Activated CD4-positive, CD25-positive, alpha-beta regulatory T cell treated with anti-CD3 and anti-CD28 coated beads, Interleukin-2, amount 50 U/mL, for 24 hours (primary cell): ENCODE results near the gene EPB41L5.
"Not testable (repeated sequence)": the region's sequence is repeated elsewhere in the genome, so short reads cannot be mapped to it uniquely, and the experiment has no call there.

Experiments used
- ATAC-seq, 2 donors: fragments of 150-1000 bp; cut with Tn5 transposase; one replicate each; pipeline ENCODE4 v1.10.0; 2021; ENCODE audit warnings: mild to moderate bottlenecking in 1 of 2, moderate library complexity in 1 of 2

The EPB41L5 gene

GRCh38 chr2:120029672-120030640 lies 17.1 kb downstream of the EPB41L5 start:
- no peak for ATAC-seq

- no peak for ATAC-seq
These were observed 19.4 kb downstream of the EPB41L5 start for GRCh38 chr2:120032297-120032696.

DNA sequence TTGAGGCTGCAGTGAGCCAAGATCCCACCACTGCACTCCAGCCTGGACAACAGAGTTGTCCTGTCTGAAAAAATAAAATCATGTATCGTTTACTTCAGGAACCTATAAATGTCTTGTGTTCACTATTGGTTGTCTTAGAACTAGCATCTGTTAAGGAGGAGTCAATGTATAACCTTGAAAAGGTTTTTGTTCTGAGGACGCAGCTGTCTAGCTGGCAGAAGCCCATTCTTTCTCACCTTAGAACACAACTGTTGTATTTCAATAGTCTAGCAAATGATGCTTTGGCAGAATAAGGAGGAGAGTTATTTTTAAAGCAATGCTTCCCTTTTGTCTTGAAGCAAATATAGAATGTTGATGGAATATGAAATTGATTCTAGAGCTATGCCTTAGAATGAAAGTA lies 21.1 kb downstream of the EPB41L5 start:
- no peak for ATAC-seq

GRCh38 chr2:120034621-120035020 lies 21.7 kb downstream of the EPB41L5 start:
- no peak for ATAC-seq

DNA sequence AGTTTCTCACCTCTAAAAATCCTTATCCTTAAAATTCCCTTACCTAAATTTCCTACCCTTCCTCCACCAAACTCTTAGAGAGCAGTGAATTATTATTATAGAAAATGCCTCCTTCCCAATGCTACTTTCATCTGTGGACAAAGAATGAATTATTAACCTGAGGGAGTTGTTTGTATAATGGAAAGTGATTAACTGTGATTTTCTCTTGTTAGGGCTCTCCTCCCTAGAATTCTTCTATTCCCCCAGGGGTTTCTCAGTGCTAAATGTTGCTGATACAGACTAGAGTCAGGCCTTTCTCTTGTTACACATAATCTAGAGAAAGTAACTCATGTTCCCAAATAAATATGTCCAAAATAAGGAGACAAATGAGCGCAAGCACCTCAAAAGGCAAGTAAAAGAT lies 23.3 kb downstream of the EPB41L5 start:
- ATAC-seq: no peak

- no peak for ATAC-seq
These were observed 25.2 kb downstream of the EPB41L5 start for GRCh38 chr2:120037995-120038541.

DNA sequence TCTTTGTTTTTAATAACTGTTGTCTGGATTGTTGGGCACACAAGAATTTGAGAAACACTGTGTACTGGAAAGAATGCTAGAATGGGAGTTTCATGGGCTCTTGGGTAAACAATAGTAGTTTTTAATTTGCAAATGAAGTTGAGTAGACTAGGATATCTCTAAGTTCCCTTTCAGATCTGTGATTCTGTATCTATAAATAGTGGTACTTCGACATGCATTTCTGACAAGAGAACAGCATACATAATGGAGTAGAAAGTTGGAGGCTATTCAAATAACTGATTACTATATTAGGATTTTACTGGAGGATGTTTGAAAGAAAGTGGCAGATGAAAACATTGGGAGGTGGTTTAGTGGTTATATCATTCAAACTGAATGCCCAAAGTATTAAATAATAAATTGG lies 29.5 kb downstream of the EPB41L5 start:
- no peak for ATAC-seq

DNA sequence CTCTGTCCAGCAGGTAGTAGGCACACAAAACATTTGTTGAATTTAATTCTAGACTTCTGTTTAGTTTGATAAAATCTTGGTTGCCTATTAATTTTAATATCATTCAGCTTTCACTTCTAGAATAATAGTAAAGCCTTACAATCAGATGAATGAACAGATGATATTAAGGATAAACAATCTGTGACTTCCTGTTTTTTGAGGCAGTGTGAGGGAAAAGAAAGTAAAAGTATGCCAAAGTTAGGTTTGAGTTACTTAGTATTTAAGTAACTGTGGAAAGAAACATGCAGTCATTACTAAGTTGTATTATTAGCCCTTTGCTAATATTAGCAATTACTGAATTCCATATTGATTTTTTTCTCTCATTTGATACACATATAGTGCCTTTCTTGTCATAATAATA lies 31.5 kb downstream of the EPB41L5 start:
- no peak for ATAC-seq

DNA sequence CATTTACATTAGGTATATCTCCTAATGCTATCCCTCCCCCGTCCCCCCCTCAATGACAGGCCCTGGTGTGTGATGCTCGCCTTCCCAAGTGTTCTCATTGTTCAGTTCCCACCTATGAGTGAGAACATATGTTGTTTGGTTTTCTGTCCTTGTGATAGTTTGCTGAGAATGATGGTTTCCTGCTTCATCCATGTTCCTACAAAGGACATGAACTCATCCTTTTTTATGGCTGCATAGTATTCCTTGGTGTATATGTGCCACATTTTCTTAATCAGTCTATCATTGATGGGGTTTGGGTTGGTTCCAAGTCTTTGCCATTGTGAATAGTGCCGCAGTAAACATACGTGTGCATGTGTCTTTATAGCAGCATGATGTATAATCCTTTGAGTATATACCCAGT lies 32.9 kb downstream of the EPB41L5 start:
- not testable (repeated sequence) for ATAC-seq

DNA sequence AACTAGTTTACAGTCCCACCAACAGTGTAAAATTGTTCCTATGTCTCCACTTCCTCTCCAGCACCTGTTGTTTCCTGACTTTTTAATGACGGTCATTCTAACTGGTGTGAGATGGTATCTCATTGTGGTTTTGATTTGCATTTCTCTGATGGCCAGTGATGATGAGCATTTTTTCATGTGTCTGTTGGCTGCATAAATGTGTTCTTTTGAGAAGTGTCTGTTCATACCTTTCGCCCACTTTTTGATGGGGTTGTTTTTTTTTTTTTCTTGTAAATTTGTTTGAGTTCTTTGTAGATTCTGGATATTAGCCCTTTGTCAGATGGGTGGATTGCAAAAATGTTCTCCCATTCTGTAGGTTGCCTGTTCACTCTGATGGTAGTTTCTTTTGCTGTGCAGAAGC lies 33.4 kb downstream of the EPB41L5 start:
- ATAC-seq: not testable (repeated sequence)

- ATAC-seq: no peak
These were observed 39.7 kb downstream of the EPB41L5 start for GRCh38 chr2:120052597-120052996.

DNA sequence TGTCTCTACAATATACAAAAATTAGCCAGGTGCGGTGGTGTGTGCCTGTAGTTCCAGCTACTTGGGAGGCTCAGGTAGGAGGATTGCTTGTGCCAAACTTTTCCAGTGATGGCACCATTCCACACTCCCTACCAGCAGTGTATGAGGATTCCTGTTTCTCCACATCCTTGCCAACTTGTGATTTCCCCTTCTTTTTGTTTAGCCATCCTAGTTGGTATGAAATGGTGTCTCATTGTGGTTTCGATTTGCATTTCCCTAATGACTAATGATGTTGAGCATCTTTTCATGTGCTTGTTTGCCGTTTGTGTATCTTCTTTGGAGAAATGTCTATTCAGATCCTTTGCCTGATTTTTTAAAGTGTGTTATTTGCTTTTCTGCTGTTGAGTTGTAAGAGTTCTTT lies 41.0 kb downstream of the EPB41L5 start:
- no peak for ATAC-seq

DNA sequence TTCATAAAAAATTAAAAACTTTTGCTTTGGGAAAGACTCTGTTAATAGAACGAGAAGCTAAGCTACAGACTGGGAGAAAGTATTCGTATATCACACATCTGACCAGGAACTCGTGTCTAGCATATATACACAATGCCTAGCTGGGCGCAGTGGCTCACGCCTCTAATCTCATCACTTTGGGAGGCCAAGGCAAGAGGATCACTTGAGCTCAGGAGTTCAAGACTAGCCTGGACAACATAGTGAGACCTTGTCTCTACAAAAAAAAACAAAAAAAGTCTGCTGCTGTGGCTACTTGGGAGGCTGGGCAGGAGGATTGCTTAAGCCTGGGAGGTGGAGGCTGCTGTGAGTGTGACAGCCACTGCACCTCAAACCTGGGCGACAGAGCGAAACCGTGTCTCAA lies 46.6 kb downstream of the EPB41L5 start:
- no peak for ATAC-seq

GRCh38 chr2:120060088-120060623 lies 47.3 kb downstream of the EPB41L5 start:
- ATAC-seq: no peak

DNA sequence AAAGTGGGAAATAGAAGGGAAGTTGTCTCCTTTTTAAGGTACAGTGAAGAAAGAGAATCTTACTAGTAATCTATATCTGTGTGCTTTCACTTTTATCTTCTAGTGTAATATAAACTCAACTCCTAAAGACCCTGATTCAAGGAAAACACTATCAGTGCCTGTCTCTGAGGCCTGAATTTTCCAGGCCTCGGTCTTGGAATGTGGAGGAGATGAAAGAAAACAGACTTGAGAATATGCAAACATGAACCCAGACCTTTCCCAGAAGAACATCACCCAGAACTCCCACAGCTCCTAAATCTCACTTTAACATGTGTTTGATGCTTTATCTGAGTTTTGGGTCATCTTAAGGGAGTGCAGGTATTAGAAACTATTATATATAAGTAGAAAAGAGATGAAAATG lies 51.8 kb downstream of the EPB41L5 start:
- no peak for ATAC-seq

DNA sequence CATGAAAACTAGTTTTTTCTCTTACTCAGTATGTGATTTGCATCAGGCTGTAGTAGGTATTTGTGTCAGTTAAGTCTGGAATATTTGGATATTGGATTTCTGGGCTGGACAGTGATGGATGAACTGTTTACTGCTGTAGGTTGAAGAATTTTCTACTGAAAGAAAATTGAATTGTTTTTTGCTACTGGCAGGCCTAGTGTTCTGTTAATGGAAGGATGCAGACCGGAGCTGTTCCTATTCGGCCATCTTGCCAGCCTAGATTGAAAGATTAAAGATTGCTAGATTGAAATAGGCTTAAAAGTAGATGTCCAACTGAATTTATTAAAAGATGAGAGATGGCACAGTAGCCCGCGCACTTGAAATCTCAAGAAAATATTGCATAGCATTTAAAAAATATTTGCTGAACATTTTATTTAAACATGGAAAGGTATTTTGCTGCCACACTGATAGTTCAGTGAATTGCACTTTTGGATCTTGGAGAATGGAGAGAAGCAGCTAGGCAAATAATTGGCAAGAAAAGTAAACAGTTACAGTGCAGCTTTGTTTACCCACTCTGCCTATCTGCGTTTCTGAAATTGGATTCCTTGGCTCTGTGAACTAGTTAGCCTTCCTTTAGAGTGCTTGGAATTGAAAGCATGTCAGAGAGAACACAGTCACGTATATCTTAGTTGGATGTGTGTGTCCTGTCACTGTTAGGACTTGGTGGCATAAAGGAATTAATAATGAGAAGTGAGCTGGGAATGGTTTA lies 54.1 kb downstream of the EPB41L5 start:
- ATAC-seq: no peak

DNA sequence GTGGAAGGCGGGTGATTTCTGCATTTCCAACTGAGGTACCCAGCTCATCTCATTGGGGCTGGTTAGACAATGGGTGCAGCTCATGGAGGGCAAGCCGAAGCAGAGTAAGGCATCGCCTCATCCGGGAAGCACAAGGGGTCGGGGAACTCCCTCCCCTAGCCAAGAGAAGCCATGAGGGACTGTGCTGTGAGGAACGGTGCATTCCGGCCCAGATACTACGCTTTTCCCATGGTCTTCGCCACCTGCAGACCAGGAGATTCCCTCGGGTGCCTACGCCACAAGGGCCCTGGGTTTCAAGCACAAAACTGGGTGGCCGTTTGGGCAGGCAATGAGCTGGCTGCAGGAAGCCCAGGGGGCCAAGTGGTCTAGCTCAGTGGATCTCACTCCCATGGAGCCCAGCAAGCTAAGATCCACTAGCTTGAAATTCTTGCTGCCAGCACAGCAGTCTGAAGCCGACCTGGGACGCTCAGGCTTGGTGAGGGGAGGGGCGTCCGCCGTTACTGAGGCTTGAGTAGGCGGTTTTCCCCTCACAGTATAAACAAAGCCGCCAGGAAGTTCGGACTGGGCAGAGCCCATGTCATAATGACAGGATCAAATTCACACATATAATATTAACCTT lies 55.3 kb downstream of the EPB41L5 start:
- ATAC-seq: not testable (repeated sequence)

- ATAC-seq: no peak
These were observed 62.7 kb downstream of the EPB41L5 start for GRCh38 chr2:120075545-120075944.

GRCh38 chr2:120077896-120078295 lies 65.0 kb downstream of the EPB41L5 start:
- no peak for ATAC-seq

- no peak for ATAC-seq
These were observed 66.8 kb downstream of the EPB41L5 start for GRCh38 chr2:120079647-120080046.

- ATAC-seq: no peak
These were observed 78.6 kb downstream of the EPB41L5 start for GRCh38 chr2:120091436-120091835.

DNA sequence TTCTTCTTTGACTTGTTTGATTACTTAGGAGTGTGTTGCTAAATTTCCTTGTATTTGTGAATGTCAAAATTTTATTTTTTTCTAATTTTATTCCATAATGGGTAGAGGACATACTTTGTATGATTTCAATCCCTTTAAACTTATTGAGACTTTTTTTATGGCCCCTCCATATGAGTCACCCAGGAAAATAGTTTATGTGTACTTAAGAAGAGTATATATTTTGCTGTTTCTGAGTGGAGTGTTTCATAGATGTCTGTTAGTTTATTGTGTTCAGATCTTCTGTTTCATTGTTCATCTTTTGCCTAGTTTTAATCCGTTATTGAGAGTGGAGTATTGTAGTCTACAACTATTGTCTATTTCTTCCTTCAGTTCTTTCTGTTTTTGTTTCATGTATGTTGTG lies 81.9 kb downstream of the EPB41L5 start:
- ATAC-seq: no peak

DNA sequence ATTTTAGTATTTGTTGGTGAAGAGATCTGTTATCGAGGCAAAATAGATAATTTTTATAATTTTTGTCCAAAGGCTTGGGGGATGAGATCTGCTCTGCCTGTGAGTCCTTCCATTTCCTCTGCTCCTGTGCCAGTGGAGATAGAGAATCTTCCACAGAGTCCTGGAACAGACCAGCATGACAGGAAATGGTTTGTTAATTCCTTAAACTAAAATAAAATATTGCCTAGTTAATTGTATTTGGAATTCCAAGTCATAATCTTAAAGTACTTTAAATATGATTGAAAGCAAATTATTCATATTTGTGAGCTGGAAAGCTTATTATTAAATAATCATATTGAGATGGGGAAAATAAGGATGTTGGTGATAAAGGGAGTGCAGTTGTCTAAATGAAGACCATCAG lies 87.8 kb downstream of the EPB41L5 start:
- ATAC-seq: no peak
